ENCODE results near the gene DHDH.
A peak's percentile ranks its signal among the peaks of the same experiment; 100 is the strongest.

Gene DHDH

GRCh38 chr19:48970139-48970766 lies 36.8 kb downstream of the DHDH start:
- Histone ChIP-seq H3K9me2 (replicated peaks; ENCODE audit: control insufficient read depth, low read length) (no peaks in the 10 kb centered on the region), H3K27ac (ENCODE audit: low read depth, low read length) (no peak overlapping the region), H3K4me2 (ENCODE audit: low read length) (peak overlapping the region; percentile 46), H3K36me3 (ENCODE audit: control insufficient read depth, low read length) (peaks cover 60% of the 10 kb centered on the region), H3K79me2 (ENCODE audit: control insufficient read depth, low read length) (peaks cover 13% of the 10 kb centered on the region), H3K4me3 (ENCODE audit: low read length) (no peak overlapping the region), H3K4me1 (ENCODE audit: control insufficient read depth, low read length) (peaks cover 45% of the 10 kb centered on the region), H3K27me3 (ENCODE audit: control insufficient read depth, low read length) (no peaks in the 10 kb centered on the region), H3F3A (ENCODE audit: control insufficient read depth, insufficient read depth) (peaks cover 13% of the 10 kb centered on the region), H3K9me3 (ENCODE audit: control insufficient read depth, insufficient read depth, low read length) (no peaks in the 10 kb centered on the region), H4K20me1 (ENCODE audit: control insufficient read depth, insufficient read depth, low read depth, low read length) (no peaks in the 10 kb centered on the region)
- TF ChIP-seq CTCF (IDR thresholded peaks at IDR 0.05; ENCODE audit: low read depth, low read length, poor library complexity, severe bottlenecking) (no peak), EZH2phosphoT487 (IDR thresholded peaks at IDR 0.05; ENCODE audit: borderline replicate concordance, low read length) (no peak)

GRCh38 chr19:48970923-48971395 lies 37.5 kb downstream of the DHDH start:
- Histone ChIP-seq H4K20me1 (ENCODE audit: control insufficient read depth, insufficient read depth, low read depth, low read length) (no peaks in the 10 kb centered on the region), H3K9me2 (replicated peaks; ENCODE audit: control insufficient read depth, low read length) (no peaks in the 10 kb centered on the region), H3K27me3 (ENCODE audit: control insufficient read depth, low read length) (no peaks in the 10 kb centered on the region), H3K9me3 (ENCODE audit: control insufficient read depth, insufficient read depth, low read length) (no peaks in the 10 kb centered on the region), H3K4me2 (ENCODE audit: low read length) (peak overlapping the region; percentile 46), H3K4me1 (ENCODE audit: control insufficient read depth, low read length) (peaks cover 45% of the 10 kb centered on the region), H3K4me3 (ENCODE audit: low read length) (no peak overlapping the region), H3K36me3 (ENCODE audit: control insufficient read depth, low read length) (peaks cover 53% of the 10 kb centered on the region), H3K79me2 (ENCODE audit: control insufficient read depth, low read length) (peaks cover 6% of the 10 kb centered on the region), H3F3A (ENCODE audit: control insufficient read depth, insufficient read depth) (peaks cover 13% of the 10 kb centered on the region), H3K27ac (ENCODE audit: low read depth, low read length) (no peak overlapping the region)
- TF ChIP-seq EZH2phosphoT487 (IDR thresholded peaks at IDR 0.05; ENCODE audit: borderline replicate concordance, low read length) (no peak), CTCF (IDR thresholded peaks at IDR 0.05; ENCODE audit: low read depth, low read length, poor library complexity, severe bottlenecking) (peak; percentile 94)

GRCh38 chr19:48975947-48976847 lies 42.7 kb downstream of the DHDH start:
- TF ChIP-seq CTCF (IDR thresholded peaks at IDR 0.05; ENCODE audit: low read depth, low read length, poor library complexity, severe bottlenecking), result no peak
- TF ChIP-seq EZH2phosphoT487 (IDR thresholded peaks at IDR 0.05; ENCODE audit: borderline replicate concordance, low read length), result no peak
- Histone ChIP-seq H3K79me2 (ENCODE audit: control insufficient read depth, low read length) (no peaks in the 10 kb centered on the region), H3K36me3 (ENCODE audit: control insufficient read depth, low read length) (peaks cover 16% of the 10 kb centered on the region), H3K4me1 (ENCODE audit: control insufficient read depth, low read length) (peaks cover 14% of the 10 kb centered on the region), H3K9me3 (ENCODE audit: control insufficient read depth, insufficient read depth, low read length) (no peaks in the 10 kb centered on the region), H3F3A (ENCODE audit: control insufficient read depth, insufficient read depth) (no peaks in the 10 kb centered on the region), H4K20me1 (ENCODE audit: control insufficient read depth, insufficient read depth, low read depth, low read length) (no peaks in the 10 kb centered on the region), H3K4me2 (ENCODE audit: low read length) (peak overlapping the region; percentile 28), H3K27me3 (ENCODE audit: control insufficient read depth, low read length) (no peaks in the 10 kb centered on the region), H3K27ac (ENCODE audit: low read depth, low read length) (no peak overlapping the region), H3K4me3 (ENCODE audit: low read length) (no peak overlapping the region), H3K9me2 (replicated peaks; ENCODE audit: control insufficient read depth, low read length) (no peaks in the 10 kb centered on the region)

Data from DOHH2 (cell line).